ENCODE results near the gene DNAH10.
"Not testable (repeated sequence)": the region's sequence is repeated elsewhere in the genome, so short reads cannot be mapped to it uniquely, and the experiment has no call there.

Gene DNAH10

GRCh38 chr12:123788541-123788940 is 26.4 kb downstream of the DNAH10 start:
- no peaks in the 10 kb centered on the region; the same call in 1 of the 2 replicates for H3K9me3 ChIP-seq (ENCODE audit: insufficient read depth, low read length)
- no peaks in the 10 kb centered on the region for H3K4me1 ChIP-seq (ENCODE audit: insufficient read depth, insufficient read length)
- no peak for DNase-seq (ENCODE audit: low read depth, low spot score)
- no peak overlapping the region for H3K4me3 ChIP-seq (ENCODE audit: insufficient read length, low read depth)
- no peak overlapping the region for H3K9ac ChIP-seq (ENCODE audit: insufficient read length, low read depth)
- H3K27me3 ChIP-seq (ENCODE audit: insufficient read depth, insufficient read length): peaks cover under 1% of the 10 kb centered on the region
- H3K36me3 ChIP-seq (ENCODE audit: insufficient read depth, insufficient read length, low read length): no peaks in the 10 kb centered on the region
- TF ChIP-seq ZNF274 (IDR thresholded peaks at IDR 0.05; ENCODE audit: low read depth, low read length) (no peak), SUZ12 (IDR thresholded peaks at IDR 0.05; ENCODE audit: extremely low read depth, insufficient read depth, insufficient read length) (no peak)

GRCh38 chr12:123789422-123789821 is 27.3 kb downstream of the DNAH10 start:
- H3K27me3 ChIP-seq (ENCODE audit: insufficient read depth, insufficient read length); H3K9me3 ChIP-seq (ENCODE audit: insufficient read depth, low read length); H3K9ac ChIP-seq (ENCODE audit: insufficient read length, low read depth); H3K36me3 ChIP-seq (ENCODE audit: insufficient read depth, insufficient read length, low read length); H3K4me3 ChIP-seq (ENCODE audit: insufficient read length, low read depth); H3K4me1 ChIP-seq (ENCODE audit: insufficient read depth, insufficient read length); DNase-seq (ENCODE audit: low read depth, low spot score): not testable (repeated sequence)

- no peak for DNase-seq (ENCODE audit: low read depth, low spot score)
- TF ChIP-seq ZNF274 (IDR thresholded peaks at IDR 0.05; ENCODE audit: low read depth, low read length) (no peak), SUZ12 (IDR thresholded peaks at IDR 0.05; ENCODE audit: extremely low read depth, insufficient read depth, insufficient read length) (no peak), YY1 (IDR thresholded peaks at IDR 0.05; ENCODE audit: insufficient read depth, insufficient read length) (no peak)
- Histone ChIP-seq H3K9me3 (ENCODE audit: insufficient read depth, low read length) (no peaks in the 10 kb centered on the region; the same call in 1 of the 2 replicates), H3K4me3 (ENCODE audit: insufficient read length, low read depth) (no peak overlapping the region), H3K27me3 (ENCODE audit: insufficient read depth, insufficient read length) (no peaks in the 10 kb centered on the region), H3K4me1 (ENCODE audit: insufficient read depth, insufficient read length) (no peaks in the 10 kb centered on the region), H3K9ac (ENCODE audit: insufficient read length, low read depth) (no peak overlapping the region), H3K36me3 (ENCODE audit: insufficient read depth, insufficient read length, low read length) (no peaks in the 10 kb centered on the region)
Observed at GRCh38 chr12:123790905-123791467, 28.9 kb downstream of the DNAH10 start.

GRCh38 chr12:123794027-123794426 is 31.9 kb downstream of the DNAH10 start:
- TF ChIP-seq YY1 (IDR thresholded peaks at IDR 0.05; ENCODE audit: insufficient read depth, insufficient read length) (no peak), ZNF274 (IDR thresholded peaks at IDR 0.05; ENCODE audit: low read depth, low read length) (no peak)
- no peak overlapping the region for H3K9ac ChIP-seq (ENCODE audit: insufficient read length, low read depth)
- DNase-seq (ENCODE audit: low read depth, low spot score): no peak
- H3K4me1 ChIP-seq (ENCODE audit: insufficient read depth, insufficient read length): no peaks in the 10 kb centered on the region
- H3K36me3 ChIP-seq (ENCODE audit: insufficient read depth, insufficient read length, low read length): no peaks in the 10 kb centered on the region
- H3K4me3 ChIP-seq (ENCODE audit: insufficient read length, low read depth): no peak overlapping the region
- H3K9me3 ChIP-seq (ENCODE audit: insufficient read depth, low read length): no peaks in the 10 kb centered on the region; the same call in 1 of the 2 replicates
- H3K27me3 ChIP-seq (ENCODE audit: insufficient read depth, insufficient read length): no peaks in the 10 kb centered on the region

GRCh38 chr12:123798518-123798917 is 36.4 kb downstream of the DNAH10 start:
- TF ChIP-seq SUZ12 (IDR thresholded peaks at IDR 0.05; ENCODE audit: extremely low read depth, insufficient read depth, insufficient read length) (no peak), ZNF274 (IDR thresholded peaks at IDR 0.05; ENCODE audit: low read depth, low read length) (no peak), YY1 (IDR thresholded peaks at IDR 0.05; ENCODE audit: insufficient read depth, insufficient read length) (no peak)
- H3K4me1 ChIP-seq (ENCODE audit: insufficient read depth, insufficient read length): no peaks in the 10 kb centered on the region
- H3K4me3 ChIP-seq (ENCODE audit: insufficient read length, low read depth): no peak overlapping the region
- H3K36me3 ChIP-seq (ENCODE audit: insufficient read depth, insufficient read length, low read length): no peaks in the 10 kb centered on the region
- no peaks in the 10 kb centered on the region for H3K9me3 ChIP-seq (ENCODE audit: insufficient read depth, low read length)
- no peaks in the 10 kb centered on the region for H3K27me3 ChIP-seq (ENCODE audit: insufficient read depth, insufficient read length)
- no peak for DNase-seq (ENCODE audit: low read depth, low spot score)
- no peak overlapping the region for H3K9ac ChIP-seq (ENCODE audit: insufficient read length, low read depth)

- Histone ChIP-seq H3K9me3 (ENCODE audit: insufficient read depth, low read length) (no peaks in the 10 kb centered on the region), H3K4me3 (ENCODE audit: insufficient read length, low read depth) (no peak overlapping the region), H3K9ac (ENCODE audit: insufficient read length, low read depth) (no peak overlapping the region), H3K4me1 (ENCODE audit: insufficient read depth, insufficient read length) (no peaks in the 10 kb centered on the region), H3K27me3 (ENCODE audit: insufficient read depth, insufficient read length) (no peaks in the 10 kb centered on the region), H3K36me3 (ENCODE audit: insufficient read depth, insufficient read length, low read length) (no peaks in the 10 kb centered on the region)
- TF ChIP-seq YY1 (IDR thresholded peaks at IDR 0.05; ENCODE audit: insufficient read depth, insufficient read length): no peak
- TF ChIP-seq ZNF274 (IDR thresholded peaks at IDR 0.05; ENCODE audit: low read depth, low read length): no peak
- DNase-seq (ENCODE audit: low read depth, low spot score): no peak
Observed at GRCh38 chr12:123799227-123799626, 37.1 kb downstream of the DNAH10 start.

GRCh38 chr12:123801573-123802178 is 39.6 kb downstream of the DNAH10 start:
- Histone ChIP-seq H3K36me3 (ENCODE audit: insufficient read depth, insufficient read length, low read length) (no peaks in the 10 kb centered on the region), H3K4me1 (ENCODE audit: insufficient read depth, insufficient read length) (no peaks in the 10 kb centered on the region), H3K9me3 (ENCODE audit: insufficient read depth, low read length) (no peaks in the 10 kb centered on the region), H3K4me3 (ENCODE audit: insufficient read length, low read depth) (no peak overlapping the region), H3K27me3 (ENCODE audit: insufficient read depth, insufficient read length) (no peaks in the 10 kb centered on the region), H3K9ac (ENCODE audit: insufficient read length, low read depth) (no peak overlapping the region)
- DNase-seq (ENCODE audit: low read depth, low spot score): no peak
- TF ChIP-seq SUZ12 (IDR thresholded peaks at IDR 0.05; ENCODE audit: extremely low read depth, insufficient read depth, insufficient read length): no peak

GRCh38 chr12:123805173-123805572 is 43.1 kb downstream of the DNAH10 start:
- no peaks in the 10 kb centered on the region for H3K9me3 ChIP-seq (ENCODE audit: insufficient read depth, low read length)
- H3K4me1 ChIP-seq (ENCODE audit: insufficient read depth, insufficient read length): peaks cover 2% of the 10 kb centered on the region
- TF ChIP-seq SUZ12 (IDR thresholded peaks at IDR 0.05; ENCODE audit: extremely low read depth, insufficient read depth, insufficient read length) (no peak), YY1 (IDR thresholded peaks at IDR 0.05; ENCODE audit: insufficient read depth, insufficient read length) (no peak), ZNF274 (IDR thresholded peaks at IDR 0.05; ENCODE audit: low read depth, low read length) (no peak)
- H3K36me3 ChIP-seq (ENCODE audit: insufficient read depth, insufficient read length, low read length): no peaks in the 10 kb centered on the region
- H3K4me3 ChIP-seq (ENCODE audit: insufficient read length, low read depth): no peak overlapping the region
- DNase-seq (ENCODE audit: low read depth, low spot score): no peak
- no peaks in the 10 kb centered on the region for H3K27me3 ChIP-seq (ENCODE audit: insufficient read depth, insufficient read length)
- no peak overlapping the region for H3K9ac ChIP-seq (ENCODE audit: insufficient read length, low read depth)
